SK-N-SH treated with all-trans-retinoic acid at 6 μM for 48 hours (cell line): Measurements from ENCODE around the gene TMEM178B.

ENCODE experiments used
- ATAC-seq: fragments of 200-7000 bp; cut with Tn5 transposase; 3 replicates; pipeline ENCODE4 v1.9.1; 2020; ENCODE audit warnings: mild to moderate bottlenecking, moderate library complexity
- ARNTL ChIP-seq: fragments of 450-650 bp; formaldehyde crosslinking; IDR thresholded peaks from 2 replicates; pipeline ENCODE4 v1.5.0; 2020; ENCODE audit warnings: low read depth, mild to moderate bottlenecking, moderate library complexity, borderline replicate concordance
- BACH2 ChIP-seq: fragments of 250-450 bp; sonication (Bioruptor Pico); IDR thresholded peaks from 2 replicates; pipeline ENCODE4 v1.9.0; 2021; ENCODE audit warnings: mild to moderate bottlenecking, borderline replicate concordance
- CREB5 ChIP-seq: fragments of 250-450 bp; sonication (Bioruptor Pico); IDR thresholded peaks from 2 replicates; pipeline ENCODE4 v1.5.1; 2020; ENCODE audit warnings: low read depth, mild to moderate bottlenecking, moderate library complexity
- CSDC2 ChIP-seq: fragments of 250-450 bp; sonication (Bioruptor Pico); IDR thresholded peaks from 2 replicates; pipeline ENCODE4 v1.5.0; 2020; ENCODE audit warnings: mild to moderate bottlenecking, moderate library complexity
- CSRNP3 ChIP-seq: fragments of 250-450 bp; sonication (Bioruptor Pico); IDR thresholded peaks from 2 replicates; pipeline ENCODE4 v1.5.1; 2021; ENCODE audit warnings: mild to moderate bottlenecking, moderate library complexity
- ESRRG ChIP-seq: fragments of 250-450 bp; sonication (Bioruptor Pico); IDR thresholded peaks from 2 replicates; pipeline ENCODE4 v1.6.1; 2021; ENCODE audit warnings: mild to moderate bottlenecking
- GLIS3 ChIP-seq: fragments of 250-450 bp; sonication (Bioruptor Pico); IDR thresholded peaks from 2 replicates; pipeline ENCODE4 v1.5.0; 2020; ENCODE audit warnings: mild to moderate bottlenecking, moderate library complexity
- ISL1 ChIP-seq: fragments of 250-450 bp; sonication (Bioruptor Pico); IDR thresholded peaks from 2 replicates; pipeline ENCODE4 v2.1.2; 2022; ENCODE audit warnings: mild to moderate bottlenecking, moderate library complexity
- OSR1 ChIP-seq: fragments of 250-450 bp; sonication (Bioruptor Pico); IDR thresholded peaks from 2 replicates; pipeline ENCODE4 v1.8.0; 2022; ENCODE audit warnings: moderate library complexity, mild to moderate bottlenecking, inconsistent platforms
- PATZ1 ChIP-seq: fragments of 250-450 bp; sonication (Bioruptor Pico); IDR thresholded peaks from 2 replicates; pipeline ENCODE4 v1.8.0; 2020; ENCODE audit warnings: mild to moderate bottlenecking, moderate library complexity, borderline replicate concordance
- POU6F1 ChIP-seq: fragments of 250-450 bp; sonication (Bioruptor Pico); IDR thresholded peaks from 2 replicates; pipeline ENCODE4 v1.8.0; 2021; ENCODE audit warnings: low read depth, mild to moderate bottlenecking, moderate library complexity, borderline replicate concordance
- RARB ChIP-seq: fragments of 250-450 bp; sonication (Bioruptor Pico); IDR thresholded peaks from 2 replicates; pipeline ENCODE4 v1.8.0; 2021; ENCODE audit warnings: mild to moderate bottlenecking, moderate library complexity
- SNAI2 ChIP-seq: fragments of 250-450 bp; sonication (Bioruptor Pico); IDR thresholded peaks from 2 replicates; pipeline ENCODE4 v1.5.0; 2020; ENCODE audit warnings: mild to moderate bottlenecking, moderate library complexity
- TCF4 ChIP-seq: fragments of 250-450 bp; sonication (Bioruptor Pico); IDR thresholded peaks from 2 replicates; pipeline ENCODE4 v1.8.0; 2021; ENCODE audit warnings: mild to moderate bottlenecking, moderate library complexity, borderline replicate concordance
- TOX ChIP-seq: fragments of 250-450 bp; sonication (Bioruptor Pico); IDR thresholded peaks from 2 replicates; pipeline ENCODE4 v1.8.0; 2021; ENCODE audit warnings: mild to moderate bottlenecking, moderate library complexity, borderline replicate concordance
- ZC3H10 ChIP-seq: fragments of 250-450 bp; sonication (Bioruptor Pico); IDR thresholded peaks from 2 replicates; pipeline ENCODE4 v1.5.1; 2021; ENCODE audit warnings: mild to moderate bottlenecking, moderate library complexity
- ZFP3 ChIP-seq: fragments of 250-450 bp; sonication (Bioruptor Pico); IDR thresholded peaks from 2 replicates; pipeline ENCODE4 v1.5.0; 2020; ENCODE audit warnings: mild to moderate bottlenecking, moderate library complexity
- ZFP30 ChIP-seq: fragments of 450-650 bp; formaldehyde crosslinking; IDR thresholded peaks from 2 replicates; pipeline ENCODE4 v1.5.0; 2022; ENCODE audit warnings: mild to moderate bottlenecking, moderate library complexity
- ZNF565 ChIP-seq: fragments of 450-650 bp; formaldehyde crosslinking; conservative IDR thresholded peaks from 2 replicates; pipeline ENCODE4 v1.5.0; 2020; ENCODE audit warnings: low read depth, mild to moderate bottlenecking, moderate library complexity
- ZNF70 ChIP-seq: fragments of 450-650 bp; formaldehyde crosslinking; IDR thresholded peaks from 2 replicates; pipeline ENCODE4 v1.5.0; 2020; ENCODE audit warnings: mild to moderate bottlenecking, moderate library complexity
- ZNF8 ChIP-seq: fragments of 450-650 bp; formaldehyde crosslinking; IDR thresholded peaks from 2 replicates; pipeline ENCODE4 v1.5.0; 2020; ENCODE audit warnings: mild to moderate bottlenecking, moderate library complexity
- TF ChIP-seq, protein P1 (sequence below): fragments of 250-450 bp; sonication (Bioruptor Pico); IDR thresholded peaks from 2 replicates; pipeline ENCODE4 v1.5.0; 2020; ENCODE audit warnings: mild to moderate bottlenecking, moderate library complexity

Gene TMEM178B

GRCh38 chr7:141246426-141246825, 172.6 kb downstream of the TMEM178B start:
- no peak for ATAC-seq

GRCh38 chr7:141251180-141251579, 177.3 kb downstream of the TMEM178B start:
- no peak for ATAC-seq
- no peak for TF ChIP-seq PATZ1 (CRISPR knock-in tag)
- no peak for TF ChIP-seq ZC3H10
- TF ChIP-seq, protein P1, sequence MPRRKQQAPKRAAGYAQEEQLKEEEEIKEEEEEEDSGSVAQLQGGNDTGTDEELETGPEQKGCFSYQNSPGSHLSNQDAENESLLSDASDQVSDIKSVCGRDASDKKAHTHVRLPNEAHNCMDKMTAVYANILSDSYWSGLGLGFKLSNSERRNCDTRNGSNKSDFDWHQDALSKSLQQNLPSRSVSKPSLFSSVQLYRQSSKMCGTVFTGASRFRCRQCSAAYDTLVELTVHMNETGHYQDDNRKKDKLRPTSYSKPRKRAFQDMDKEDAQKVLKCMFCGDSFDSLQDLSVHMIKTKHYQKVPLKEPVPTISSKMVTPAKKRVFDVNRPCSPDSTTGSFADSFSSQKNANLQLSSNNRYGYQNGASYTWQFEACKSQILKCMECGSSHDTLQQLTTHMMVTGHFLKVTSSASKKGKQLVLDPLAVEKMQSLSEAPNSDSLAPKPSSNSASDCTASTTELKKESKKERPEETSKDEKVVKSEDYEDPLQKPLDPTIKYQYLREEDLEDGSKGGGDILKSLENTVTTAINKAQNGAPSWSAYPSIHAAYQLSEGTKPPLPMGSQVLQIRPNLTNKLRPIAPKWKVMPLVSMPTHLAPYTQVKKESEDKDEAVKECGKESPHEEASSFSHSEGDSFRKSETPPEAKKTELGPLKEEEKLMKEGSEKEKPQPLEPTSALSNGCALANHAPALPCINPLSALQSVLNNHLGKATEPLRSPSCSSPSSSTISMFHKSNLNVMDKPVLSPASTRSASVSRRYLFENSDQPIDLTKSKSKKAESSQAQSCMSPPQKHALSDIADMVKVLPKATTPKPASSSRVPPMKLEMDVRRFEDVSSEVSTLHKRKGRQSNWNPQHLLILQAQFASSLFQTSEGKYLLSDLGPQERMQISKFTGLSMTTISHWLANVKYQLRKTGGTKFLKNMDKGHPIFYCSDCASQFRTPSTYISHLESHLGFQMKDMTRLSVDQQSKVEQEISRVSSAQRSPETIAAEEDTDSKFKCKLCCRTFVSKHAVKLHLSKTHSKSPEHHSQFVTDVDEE (CRISPR knock-in tag), result no peak
- TF ChIP-seq CSDC2 (CRISPR knock-in tag), result no peak
- no peak for TF ChIP-seq SNAI2
- no peak for TF ChIP-seq ZNF70 (CRISPR knock-in tag)
- no peak for TF ChIP-seq TOX (CRISPR knock-in tag)
- TF ChIP-seq ZNF8 (CRISPR knock-in tag), result no peak
- no peak for TF ChIP-seq CREB5 (CRISPR knock-in tag)
- no peak for TF ChIP-seq OSR1 (CRISPR knock-in tag)
- TF ChIP-seq TCF4 (CRISPR knock-in tag), result no peak

More at GRCh38 chr7:141246426-141246825, 172.6 kb downstream of the TMEM178B start:
- TF ChIP-seq OSR1 (CRISPR knock-in tag), result no peak
- no peak for TF ChIP-seq ARNTL (CRISPR knock-in tag)
- TF ChIP-seq PATZ1 (CRISPR knock-in tag), result no peak
- no peak for TF ChIP-seq ZC3H10
- no peak for TF ChIP-seq ESRRG (CRISPR knock-in tag)
- TF ChIP-seq ZNF70 (CRISPR knock-in tag), result no peak
- TF ChIP-seq RARB (CRISPR knock-in tag), result no peak
- no peak for TF ChIP-seq ISL1 (CRISPR knock-in tag)
- TF ChIP-seq BACH2, result no peak
- no peak for TF ChIP-seq CSRNP3 (CRISPR knock-in tag)
- no peak for TF ChIP-seq TCF4 (CRISPR knock-in tag)
- TF ChIP-seq ZFP30, result no peak
- TF ChIP-seq CSDC2 (CRISPR knock-in tag), result no peak

- ATAC-seq, result no peak
- TF ChIP-seq GLIS3 (no peak), BACH2 (no peak), POU6F1 (CRISPR knock-in tag) (no peak), ARNTL (CRISPR knock-in tag) (no peak), ESRRG (CRISPR knock-in tag) (no peak), ZNF565 (CRISPR knock-in tag) (no peak), ZFP3 (no peak), ISL1 (CRISPR knock-in tag) (no peak), OSR1 (CRISPR knock-in tag) (no peak), ZC3H10 (no peak), PATZ1 (CRISPR knock-in tag) (no peak), RARB (CRISPR knock-in tag) (no peak), ZNF70 (CRISPR knock-in tag) (no peak)
These were observed 178.1 kb downstream of the TMEM178B start for GRCh38 chr7:141251957-141252356.
